Thyroid gland (tissue), 4 donors: ENCODE results near the gene DDC. TPM values are rescaled to one million over a fixed set of nuclear protein-coding genes. Genes with fewer than 3 reads are reported as not detected.

Source experiments
- DNase-seq, 2 donors: peaks; one replicate each; pipeline ENCODE4 v3.0.0-alpha.2; 2019
- H3K27ac ChIP-seq, 3 donors: fragments of 200-600 bp; sonication (generic); 1 replicate in 2 of 3; 2 replicates in 1 of 3; pipeline ENCODE4 v1.5.1; 2016 to 2019; ENCODE audit warnings: mild to moderate bottlenecking in 1 of 3, moderate library complexity in 1 of 3
- H3K27me3 ChIP-seq: fragments of 200-600 bp; sonication (generic); one replicate; pipeline ENCODE4 v1.5.1; 2019
- H3K36me3 ChIP-seq, 2 donors: fragments of 200-600 bp; sonication (generic); one replicate each; pipeline ENCODE4 v1.5.1; 2016 to 2019
- H3K4me1 ChIP-seq, 2 donors: fragments of 200-600 bp; sonication (generic); one replicate each; pipeline ENCODE4 v1.5.1; 2017 to 2019
- H3K4me3 ChIP-seq, 3 donors: fragments of 200-600 bp; sonication (generic); replicated peaks in 1 of 3; 1 replicate in 2 of 3; 2 replicates in 1 of 3; pipeline ENCODE4 v1.5.1; 2016; ENCODE audit warnings: mild to moderate bottlenecking in 1 of 3
- H3K9me3 ChIP-seq: fragments of 200-600 bp; sonication (generic); one replicate; pipeline ENCODE4 v1.5.1; 2017
- CTCF ChIP-seq, 6 experiments: fragments of 200-600 bp in 3 of 6; fragments of 450-650 bp in 3 of 6; sonication (generic) in 3 of 6; IDR thresholded peaks; one replicate each; pipeline ENCODE4 v1.5.1; 2016 to 2019; ENCODE audit warnings: antibody characterized with exemption in 6 of 6, mild to moderate bottlenecking in 2 of 6, inconsistent platforms in 1 of 6, moderate library complexity in 1 of 6
- POLR2A ChIP-seq, 2 donors: fragments of 450-650 bp; IDR thresholded peaks; one replicate each; pipeline ENCODE4 v1.6.1; 2017; ENCODE audit warnings: antibody characterized with exemption in 2 of 2, mild to moderate bottlenecking in 2 of 2, moderate library complexity in 1 of 2
- WGBS, 2 donors: methylation state at CpG; one replicate each; pipeline ENCODE4 v1.1.5; 2017; 5-methylcytosine and 5-hydroxymethylcytosine counted together
- intact Hi-C: fragments of 100-400 bp; cut with DNase I; formaldehyde crosslinking; loops from one replicate; pipeline ENCODE4 v1.15.1; 2023
- total RNA-seq, 4 donors: library from RNA; depleted of rRNA; stranded (reverse); fragments of >200 nt; gene quantifications; one replicate each; pipeline ENCODE4 v1.2.3, GENCODE V29; 2016

Gene DDC
- total RNA-seq, 4 donors from 2014 or later, result 2.7 TPM; not detected in 3

- no peak for DNase-seq
Measured at GRCh38 chr7:50421043-50421442, 144.2 kb downstream of the DDC start.

GRCh38 chr7:50418526-50419290 lies 146.5 kb downstream of the DDC start:
- no peaks in the 10 kb centered on the region for H3K36me3 ChIP-seq
- no peak overlapping the region for H3K4me3 ChIP-seq
- no peaks in the 10 kb centered on the region for H3K27me3 ChIP-seq
- H3K4me1 ChIP-seq, result no peaks in the 10 kb centered on the region
- DNase-seq, result no peak
- intact Hi-C loops, result no loop called here
- no peak overlapping the region for H3K27ac ChIP-seq
- H3K9me3 ChIP-seq, result no peaks in the 10 kb centered on the region
- WGBS, 2 donors, result 43 to 52% methylated on average over 8 to 14 of the region's 14 CpGs
- no peak for TF ChIP-seq POLR2A (IDR thresholded peaks at IDR 0.05)
- no peak for TF ChIP-seq CTCF (IDR thresholded peaks at IDR 0.05)

More at GRCh38 chr7:50421043-50421442, 144.2 kb downstream of the DDC start:
- Histone ChIP-seq H3K4me3 (no peak overlapping the region), H3K27ac (no peak overlapping the region), H3K9me3 (no peaks in the 10 kb centered on the region), H3K27me3 (no peaks in the 10 kb centered on the region), H3K4me1 (no peaks in the 10 kb centered on the region), H3K36me3 (no peaks in the 10 kb centered on the region)
- 59 to 74% methylated on average over 3 of the region's 3 CpGs for WGBS, 2 donors
- intact Hi-C loops, result no loop called here
- no peak for TF ChIP-seq POLR2A (IDR thresholded peaks at IDR 0.05)
- no peak for TF ChIP-seq CTCF (IDR thresholded peaks at IDR 0.05)

GRCh38 chr7:50418086-50418515 lies 147.1 kb downstream of the DDC start:
- Histone ChIP-seq H3K27me3 (no peaks in the 10 kb centered on the region), H3K27ac (no peak overlapping the region), H3K9me3 (no peaks in the 10 kb centered on the region), H3K36me3 (no peaks in the 10 kb centered on the region), H3K4me3 (no peak overlapping the region), H3K4me1 (no peaks in the 10 kb centered on the region)
- intact Hi-C loops, result no loop called here
- TF ChIP-seq CTCF (IDR thresholded peaks at IDR 0.05) (peak; percentile 45 to 84 (median 69)), POLR2A (IDR thresholded peaks at IDR 0.05) (no peak)
- DNase-seq, result peak; percentile 64 to 71
- WGBS, 2 donors, result 6 to 7% methylated on average over 4 of the region's 4 CpGs

- no peak for DNase-seq
- H3K4me1 ChIP-seq, result no peaks in the 10 kb centered on the region
- no peaks in the 10 kb centered on the region for H3K27me3 ChIP-seq
- TF ChIP-seq POLR2A (IDR thresholded peaks at IDR 0.05) (no peak), CTCF (IDR thresholded peaks at IDR 0.05) (no peak)
- H3K27ac ChIP-seq, result no peak overlapping the region
- intact Hi-C loops, result no loop called here
- no peak overlapping the region for H3K4me3 ChIP-seq
- 61 to 65% methylated on average over 7 of the region's 7 CpGs for WGBS, 2 donors
- H3K9me3 ChIP-seq, result no peaks in the 10 kb centered on the region
- H3K36me3 ChIP-seq, result no peaks in the 10 kb centered on the region
Measured at GRCh38 chr7:50416527-50417182, 148.6 kb downstream of the DDC start.

GRCh38 chr7:50415844-50416364 lies 149.3 kb downstream of the DDC start:
- TF ChIP-seq CTCF (IDR thresholded peaks at IDR 0.05), result no peak
- TF ChIP-seq POLR2A (IDR thresholded peaks at IDR 0.05), result no peak
- no peak overlapping the region for H3K4me3 ChIP-seq
- H3K27me3 ChIP-seq, result no peaks in the 10 kb centered on the region
- no peaks in the 10 kb centered on the region for H3K4me1 ChIP-seq
- H3K9me3 ChIP-seq, result no peaks in the 10 kb centered on the region
- H3K36me3 ChIP-seq, result no peaks in the 10 kb centered on the region
- no peak overlapping the region for H3K27ac ChIP-seq
- no peak for DNase-seq
- intact Hi-C loops, result no loop called here
- 81 to 84% methylated on average over 6 of the region's 6 CpGs for WGBS, 2 donors
